ENCODE data around the gene GPC6. TPM values are rescaled to one million over a fixed set of nuclear protein-coding genes. Genes with fewer than 3 reads are reported as not detected.

Gene GPC6
- total and polyA plus RNA-seq, 9 of the 15 experiments (the other 6 are each of a cell fraction or from before 2014, with no cell fraction given) = under 0.01 to 0.20 (median 0.01) TPM; not detected in 4

DNA sequence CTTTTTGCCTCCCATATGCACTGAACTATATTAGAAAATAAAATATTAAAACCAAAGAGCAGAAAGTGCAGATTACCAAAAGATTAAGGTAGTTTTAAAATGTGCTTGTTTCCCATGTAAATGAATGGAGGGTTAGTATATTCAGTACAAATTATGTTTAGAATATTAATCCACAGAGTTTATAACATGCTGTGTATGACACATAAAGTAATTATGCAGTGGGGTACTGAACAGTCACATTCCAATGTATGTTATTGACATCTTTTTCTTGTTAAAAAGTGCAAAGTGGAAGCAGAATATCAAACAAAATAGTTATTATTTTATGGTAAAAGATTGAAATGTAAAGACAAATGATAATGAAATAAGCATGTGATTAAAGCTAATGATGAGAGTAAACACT lies 79.3 kb downstream of the GPC6 start:
- peaks cover 0 to 2% of the 10 kb centered on the region in 2 experiments; a peak in 1 of 5 replicates for H3K27me3 ChIP-seq (ENCODE audit: control insufficient read depth in 2 of 2, insufficient read depth in 2 of 2, low read length in 2 of 2)
- no peak for TF ChIP-seq CREB5 (CRISPR knock-in tag; IDR thresholded peaks at IDR 0.05)
- 0 out of 2 replicates have a peak, but pooled peaks have one; percentile 19 for TF ChIP-seq ARID3A (IDR thresholded peaks at IDR 0.05; ENCODE audit: borderline replicate concordance, low read depth, low read length)
- H2AFZ ChIP-seq (ENCODE audit: low read depth, low read length) = no peak overlapping the region
- ChIA-PET CTCF (ENCODE audit: low intra/inter-chr PET ratio) (no interaction called here), POLR2A (interaction anchor here (1.1 to 3.8 kb wide), 2 partner anchors 11 to 13 kb away, joined by 3 to 19 read pairs; no protein-coding TSS in a partner anchor)
- FAIRE-seq (no peak), DNase-seq (ENCODE audit: extremely low read depth in 1 of 4, low spot score in 3 of 4) (no peak), ATAC-seq (no peak)
- no peaks in the 10 kb centered on the region for H3K9me1 ChIP-seq (ENCODE audit: control insufficient read depth, insufficient read depth, low read length)
- in situ Hi-C loops (cut with MboI) (no loop called here), intact Hi-C loops (cut with micrococcal nuclease) (loop anchor here (5.0 kb wide), 1 partner anchor 429 kb away; no protein-coding TSS in a partner anchor)
- no peaks in the 10 kb centered on the region for H3K9me3 ChIP-seq (replicated peaks; ENCODE audit: control insufficient read depth, insufficient read depth, low read depth, low read length)
- no TSS peak for BruUV-seq (replicated peaks)
- H3K4me2 ChIP-seq (ENCODE audit: insufficient read depth, low read length) = no peak overlapping the region
- H4K20me1 ChIP-seq (replicated peaks; ENCODE audit: control insufficient read depth, insufficient read depth, low read length) = no peaks in the 10 kb centered on the region
- H3K4me3 ChIP-seq = no peak overlapping the region
- no peaks in the 10 kb centered on the region for H3K79me2 ChIP-seq (ENCODE audit: control insufficient read depth, insufficient read depth, low read length)
- no peaks in the 10 kb centered on the region for H3K4me1 ChIP-seq (replicated peaks in 1 of 2; ENCODE audit: control insufficient read depth in 2 of 2, insufficient read depth in 2 of 2, low read length in 2 of 2)
- H3K36me3 ChIP-seq (ENCODE audit: control insufficient read depth, insufficient read depth, low read length) = no peaks in the 10 kb centered on the region
- no peak overlapping the region for H3K9ac ChIP-seq (ENCODE audit: insufficient read depth in 1 of 2, low read depth in 2 of 2, low read length in 2 of 2)
- no peak overlapping the region for H3K27ac ChIP-seq (ENCODE audit: extremely low read depth, low read depth, low read length)
